Adipocyte (in vitro differentiated cells): ENCODE data around the gene CSGALNACT2.

Experiments
- DNase-seq: peaks from one replicate; pipeline ENCODE4 v3.0.0-alpha.2; 2015; ENCODE audit warnings: low read depth
- H3K27me3 ChIP-seq: replicated peaks from 2 replicates; pipeline ENCODE4 v1.7.0; 2013; ENCODE audit warnings: mild to moderate bottlenecking, low read length, moderate library complexity; ENCODE audit not compliant: control insufficient read depth, insufficient read depth
- H3K36me3 ChIP-seq: 2 replicates; pipeline ENCODE4 v1.7.0; 2013; ENCODE audit warnings: low read length, mild to moderate bottlenecking, moderate library complexity; ENCODE audit not compliant: control insufficient read depth, insufficient read depth, severe bottlenecking
- H3K4me1 ChIP-seq: 2 replicates; pipeline ENCODE4 v1.7.0; 2013; ENCODE audit warnings: mild to moderate bottlenecking, low read length, moderate library complexity; ENCODE audit not compliant: control insufficient read depth, insufficient read depth
- H3K4me3 ChIP-seq: 2 replicates; pipeline ENCODE4 v1.7.0; 2013; ENCODE audit warnings: mild to moderate bottlenecking, low read length, moderate library complexity
- H3K9ac ChIP-seq: 2 replicates; pipeline ENCODE4 v1.7.0; 2013; ENCODE audit warnings: mild to moderate bottlenecking, low read length, moderate library complexity
- H3K9me3 ChIP-seq: 2 replicates; pipeline ENCODE4 v1.7.0; 2013; ENCODE audit warnings: mild to moderate bottlenecking, low read length, moderate library complexity; ENCODE audit not compliant: control insufficient read depth

The CSGALNACT2 gene

DNA sequence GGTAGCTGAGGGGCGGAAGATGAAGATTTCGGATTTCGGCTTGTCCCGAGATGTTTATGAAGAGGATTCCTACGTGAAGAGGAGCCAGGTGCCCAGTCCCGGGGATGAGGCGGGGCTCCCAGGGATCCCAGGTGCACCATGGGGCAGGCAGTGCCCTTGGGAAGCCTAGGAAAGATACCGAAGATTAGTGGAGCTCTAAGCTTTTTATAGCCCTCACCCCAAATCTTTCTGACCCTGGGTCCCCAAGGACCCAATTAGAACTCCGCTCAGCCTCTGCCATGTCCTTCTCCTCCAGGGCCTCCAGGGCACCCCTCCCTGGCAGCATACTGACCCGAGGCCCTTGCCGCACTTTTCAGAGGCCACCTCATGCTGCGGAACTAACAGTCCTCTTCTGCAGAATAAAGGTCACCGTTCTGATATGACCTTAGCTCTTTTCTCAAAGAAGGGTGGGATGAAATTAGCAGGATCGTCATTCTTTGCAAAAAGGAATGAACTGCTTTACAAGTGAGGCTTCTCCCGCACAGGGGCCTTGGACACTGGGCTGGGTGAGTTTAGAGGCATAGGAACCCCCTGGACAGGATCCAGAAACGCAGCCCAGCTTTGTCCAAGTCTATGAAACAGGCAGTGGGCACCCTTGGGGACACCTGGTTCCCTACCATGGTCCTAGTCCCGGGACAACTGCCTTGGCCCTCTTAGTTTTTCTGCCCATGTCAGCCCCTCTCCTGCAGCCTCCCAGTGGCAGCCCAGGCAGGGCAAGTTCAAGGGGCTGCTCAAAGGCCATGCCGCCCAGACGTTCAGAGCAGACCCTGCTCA, 17.9 kb upstream of the CSGALNACT2 start:
- Histone ChIP-seq H3K4me1 (peaks cover 6% of the 10 kb centered on the region), H3K9me3 (no peaks in the 10 kb centered on the region), H3K9ac (no peak overlapping the region), H3K36me3 (no peaks in the 10 kb centered on the region), H3K4me3 (no peak overlapping the region), H3K27me3 (peaks cover 8% of the 10 kb centered on the region)
- no peak for DNase-seq

DNA sequence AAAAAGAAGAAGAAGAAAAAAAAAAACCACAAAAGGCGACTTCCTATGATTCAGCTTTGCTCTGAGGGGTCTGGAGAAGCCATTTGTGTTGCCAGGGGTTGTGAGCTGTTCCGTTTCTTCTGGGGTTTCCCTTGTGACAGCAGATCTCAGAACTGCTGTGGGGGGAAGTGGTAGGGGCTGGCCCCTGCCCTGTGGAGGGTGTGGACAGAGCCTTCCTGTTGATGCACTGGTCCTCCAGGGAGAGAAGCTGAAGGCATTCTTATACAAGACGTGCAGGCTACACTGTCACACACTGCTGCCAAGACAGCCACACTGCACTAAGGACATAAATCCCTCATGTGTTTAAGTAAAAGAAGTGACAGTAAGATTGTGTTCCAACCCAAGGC, 17.3 kb upstream of the CSGALNACT2 start:
- H3K9ac ChIP-seq, result no peak overlapping the region
- peaks cover 6% of the 10 kb centered on the region for H3K4me1 ChIP-seq
- H3K4me3 ChIP-seq, result no peak overlapping the region
- H3K27me3 ChIP-seq, result peaks cover 8% of the 10 kb centered on the region
- no peaks in the 10 kb centered on the region for H3K9me3 ChIP-seq
- no peak for DNase-seq
- H3K36me3 ChIP-seq, result no peaks in the 10 kb centered on the region

- H3K4me1 ChIP-seq, result peaks cover 6% of the 10 kb centered on the region
- no peaks in the 10 kb centered on the region for H3K9me3 ChIP-seq
- H3K9ac ChIP-seq, result no peak overlapping the region
- no peak overlapping the region for H3K4me3 ChIP-seq
- peaks cover 8% of the 10 kb centered on the region for H3K27me3 ChIP-seq
- DNase-seq, result peak; percentile 29
- no peaks in the 10 kb centered on the region for H3K36me3 ChIP-seq
These were observed 16.8 kb upstream of the CSGALNACT2 start for GRCh38 chr10:43121444-43121843.

DNA sequence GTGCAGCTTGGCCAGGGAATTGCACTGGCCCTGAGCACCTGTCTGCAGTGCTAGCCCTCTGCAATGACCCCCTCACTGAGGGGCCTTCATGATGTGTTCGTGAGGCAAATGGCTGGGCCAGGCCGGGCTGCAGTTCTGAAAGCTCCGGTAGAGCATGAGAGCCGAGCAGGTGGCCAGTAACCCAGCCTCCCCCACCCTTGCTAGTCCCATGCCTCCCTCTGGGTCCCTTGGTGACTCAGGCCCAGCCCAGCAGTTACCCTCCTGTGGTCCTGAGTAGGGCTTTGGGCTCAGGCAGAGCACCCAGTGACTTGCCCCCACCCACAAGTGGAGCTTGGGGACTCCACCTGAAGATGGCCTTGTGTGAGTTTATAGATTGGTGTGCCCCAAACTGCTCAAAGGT, 16.1 kb upstream of the CSGALNACT2 start:
- no peak overlapping the region for H3K4me3 ChIP-seq
- peaks cover 6% of the 10 kb centered on the region for H3K4me1 ChIP-seq
- no peak overlapping the region for H3K9ac ChIP-seq
- no peak for DNase-seq
- no peaks in the 10 kb centered on the region for H3K9me3 ChIP-seq
- H3K36me3 ChIP-seq, result no peaks in the 10 kb centered on the region
- peaks cover 8% of the 10 kb centered on the region for H3K27me3 ChIP-seq

DNA sequence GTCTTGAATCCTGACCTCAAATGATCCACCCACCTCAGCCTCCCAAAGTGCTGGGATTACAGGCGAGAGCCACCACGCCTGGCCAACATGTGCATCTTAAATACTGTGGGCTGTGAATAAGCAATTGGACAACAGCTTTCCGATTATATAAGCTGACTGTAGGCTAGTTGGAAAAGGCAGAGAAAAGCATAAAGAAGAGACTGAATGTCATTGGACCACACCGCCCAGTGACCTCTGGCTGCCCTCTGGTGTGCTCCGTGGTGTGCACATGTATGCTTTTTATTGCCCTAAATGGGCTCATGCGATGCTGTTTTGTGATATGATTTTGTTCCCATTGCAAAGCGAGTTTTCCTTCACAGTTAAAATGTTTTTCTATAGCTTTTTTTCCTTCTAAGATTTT, 15.4 kb upstream of the CSGALNACT2 start:
- Histone ChIP-seq H3K4me1 (peaks cover 6% of the 10 kb centered on the region), H3K9ac (no peak overlapping the region), H3K36me3 (no peaks in the 10 kb centered on the region), H3K27me3 (peaks cover 5% of the 10 kb centered on the region), H3K4me3 (no peak overlapping the region), H3K9me3 (no peaks in the 10 kb centered on the region)
- no peak for DNase-seq

DNA sequence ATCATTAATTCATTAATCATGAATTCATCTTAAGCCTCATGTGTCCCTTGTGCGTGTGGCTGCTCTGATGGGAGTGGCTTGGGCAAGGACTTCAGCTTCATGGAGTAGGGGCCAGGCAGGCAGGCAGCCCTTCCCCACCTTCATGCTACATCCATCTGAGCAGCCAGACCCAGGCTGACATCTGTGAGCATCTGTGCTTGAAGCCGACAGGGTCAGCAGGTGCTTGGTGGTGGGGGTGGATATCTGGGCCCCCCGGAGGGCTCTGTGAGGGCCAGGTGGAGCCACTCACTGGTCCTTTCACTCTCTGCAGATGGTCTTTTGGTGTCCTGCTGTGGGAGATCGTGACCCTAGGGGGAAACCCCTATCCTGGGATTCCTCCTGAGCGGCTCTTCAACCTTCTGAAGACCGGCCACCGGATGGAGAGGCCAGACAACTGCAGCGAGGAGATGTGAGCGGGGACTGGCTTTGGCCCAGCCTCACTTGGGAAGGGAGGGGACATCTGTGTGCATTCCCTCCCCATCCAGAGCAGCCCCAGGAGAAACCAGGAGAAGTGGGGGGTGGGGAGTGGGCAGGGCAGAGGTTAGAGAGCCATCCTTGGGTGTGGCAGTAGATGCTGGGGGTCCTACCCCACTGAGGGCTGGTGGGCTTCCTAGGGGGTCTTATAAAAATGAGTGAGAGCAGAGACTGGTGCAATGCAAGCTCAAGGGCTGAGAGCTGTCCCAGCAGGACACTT, 14.7 kb upstream of the CSGALNACT2 start:
- DNase-seq, result no peak
- H3K36me3 ChIP-seq, result no peaks in the 10 kb centered on the region
- no peak overlapping the region for H3K9ac ChIP-seq
- no peaks in the 10 kb centered on the region for H3K9me3 ChIP-seq
- peaks cover 8% of the 10 kb centered on the region for H3K4me1 ChIP-seq
- H3K4me3 ChIP-seq, result no peak overlapping the region
- peaks cover 3% of the 10 kb centered on the region for H3K27me3 ChIP-seq

- no peak overlapping the region for H3K9ac ChIP-seq
- H3K4me1 ChIP-seq, result peaks cover 14% of the 10 kb centered on the region
- no peaks in the 10 kb centered on the region for H3K36me3 ChIP-seq
- no peak for DNase-seq
- no peak overlapping the region for H3K4me3 ChIP-seq
- no peaks in the 10 kb centered on the region for H3K27me3 ChIP-seq
- no peaks in the 10 kb centered on the region for H3K9me3 ChIP-seq
These were observed 14.1 kb upstream of the CSGALNACT2 start for GRCh38 chr10:43124094-43124521.

GRCh38 chr10:43124574-43125273, 13.5 kb upstream of the CSGALNACT2 start:
- Histone ChIP-seq H3K9ac (no peak overlapping the region), H3K36me3 (no peaks in the 10 kb centered on the region), H3K4me1 (peaks cover 20% of the 10 kb centered on the region), H3K27me3 (no peaks in the 10 kb centered on the region), H3K4me3 (no peak overlapping the region), H3K9me3 (no peaks in the 10 kb centered on the region)
- peak; percentile 21 for DNase-seq

GRCh38 chr10:43125274-43125845, 12.9 kb upstream of the CSGALNACT2 start:
- Histone ChIP-seq H3K36me3 (no peaks in the 10 kb centered on the region), H3K9me3 (no peaks in the 10 kb centered on the region), H3K27me3 (no peaks in the 10 kb centered on the region), H3K9ac (no peak overlapping the region), H3K4me1 (peaks cover 22% of the 10 kb centered on the region), H3K4me3 (no peak overlapping the region)
- no peak for DNase-seq

GRCh38 chr10:43125881-43126731, 12.1 kb upstream of the CSGALNACT2 start:
- no peak for DNase-seq
- Histone ChIP-seq H3K4me1 (peaks cover 22% of the 10 kb centered on the region), H3K4me3 (no peak overlapping the region), H3K27me3 (no peaks in the 10 kb centered on the region), H3K9ac (no peak overlapping the region), H3K36me3 (no peaks in the 10 kb centered on the region), H3K9me3 (no peaks in the 10 kb centered on the region)
